HG03025 (cell line): ENCODE measurements around the gene MTHFD1L.

Experiments used
- ATAC-seq: cut with Tn5 transposase; IDR thresholded peaks from one replicate; pipeline ENCODE4 v1.9.1; 2021; ENCODE audit warnings: mild to moderate bottlenecking, moderate library complexity; ENCODE audit not compliant: unreplicated experiment, low FRiP score

MTHFD1L gene

GRCh38 chr6:151009576-151009975, 144.1 kb downstream of the MTHFD1L start:
- no peak for ATAC-seq

- no peak for ATAC-seq
Measured at GRCh38 chr6:151010071-151010470, 144.6 kb downstream of the MTHFD1L start.

- no peak for ATAC-seq
Measured at GRCh38 chr6:151012321-151013294, 147.1 kb downstream of the MTHFD1L start.

DNA sequence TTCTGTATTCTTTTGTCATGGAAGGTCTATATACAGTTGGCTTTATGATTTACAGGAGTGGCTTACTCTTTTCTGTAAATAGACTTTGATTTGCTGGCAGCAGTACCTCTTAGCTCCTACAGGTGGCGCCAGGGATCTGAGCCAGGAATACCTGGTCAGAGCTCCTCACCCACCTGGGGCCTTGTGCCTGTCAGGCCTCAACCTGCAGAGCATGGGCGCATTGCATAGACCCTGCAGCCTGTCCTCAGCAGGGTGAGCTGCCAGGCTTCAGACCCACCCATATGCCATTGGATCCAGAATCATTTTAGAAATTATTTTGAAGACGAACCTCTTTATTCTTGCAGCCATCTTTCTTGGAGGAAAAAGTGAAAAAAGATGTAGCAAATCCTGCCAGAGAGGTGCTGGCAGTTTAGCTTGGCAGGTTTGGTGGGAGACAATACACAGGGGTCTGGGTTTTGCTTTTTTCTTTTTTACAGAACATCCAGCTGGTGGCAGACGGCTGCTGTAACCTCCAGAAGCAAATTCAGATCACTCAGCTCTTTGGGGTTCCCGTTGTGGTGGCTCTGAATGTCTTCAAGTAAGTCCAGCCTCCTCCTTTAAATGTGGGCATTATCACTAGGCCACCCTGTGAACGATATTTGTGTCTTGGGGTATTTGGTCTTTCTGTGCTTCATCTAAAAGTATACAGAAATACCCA, 149.1 kb downstream of the MTHFD1L start:
- no peak for ATAC-seq

DNA sequence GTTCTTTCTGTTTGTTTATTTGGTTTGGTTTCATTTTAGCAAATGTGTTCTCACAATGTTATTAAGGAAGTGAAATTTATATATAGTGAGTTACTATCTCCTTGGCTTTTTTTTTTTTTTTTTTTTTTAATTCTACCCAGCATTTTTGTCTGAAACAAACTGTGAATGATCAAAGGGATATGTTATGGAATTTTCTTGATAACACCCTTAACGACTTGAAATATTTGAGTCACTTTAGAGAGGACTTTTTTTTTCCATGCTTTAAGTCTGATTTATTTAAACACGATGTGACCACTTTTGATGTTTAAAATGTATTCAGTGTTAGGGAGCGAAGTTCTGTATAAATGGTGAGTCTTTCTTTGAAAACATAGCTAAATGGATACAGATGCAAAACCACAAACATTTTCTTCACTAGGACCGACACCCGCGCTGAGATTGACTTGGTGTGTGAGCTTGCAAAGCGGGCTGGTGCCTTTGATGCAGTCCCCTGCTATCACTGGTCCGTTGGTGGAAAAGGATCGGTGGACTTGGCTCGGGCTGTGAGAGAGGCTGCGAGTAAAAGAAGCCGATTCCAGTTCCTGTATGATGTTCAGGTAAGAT, 149.7 kb downstream of the MTHFD1L start:
- ATAC-seq, result no peak

- no peak for ATAC-seq
Measured at GRCh38 chr6:151016107-151016506, 150.6 kb downstream of the MTHFD1L start.

DNA sequence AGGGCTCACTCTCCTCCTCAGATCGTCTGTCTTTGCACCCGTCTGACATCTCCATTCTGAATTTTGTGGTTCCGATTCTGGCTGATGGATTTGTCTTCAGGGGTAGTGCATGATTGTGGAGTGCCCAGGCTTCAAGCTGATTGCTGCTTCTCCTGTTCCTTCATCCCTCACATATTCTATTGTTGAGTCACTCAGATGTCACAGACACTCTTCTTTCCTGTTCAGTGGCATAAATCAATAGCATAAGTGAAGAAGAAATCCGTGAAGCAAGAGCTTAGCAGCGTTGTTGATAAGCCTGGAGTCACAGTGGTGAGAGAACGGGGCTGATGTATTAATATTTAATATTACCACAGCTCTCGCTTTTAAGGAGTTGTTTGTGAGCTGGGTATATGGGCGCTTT, 152.5 kb downstream of the MTHFD1L start:
- no peak for ATAC-seq

GRCh38 chr6:151018911-151019782, 153.6 kb downstream of the MTHFD1L start:
- no peak for ATAC-seq

GRCh38 chr6:151021896-151022295, 156.4 kb downstream of the MTHFD1L start:
- ATAC-seq, result no peak

DNA sequence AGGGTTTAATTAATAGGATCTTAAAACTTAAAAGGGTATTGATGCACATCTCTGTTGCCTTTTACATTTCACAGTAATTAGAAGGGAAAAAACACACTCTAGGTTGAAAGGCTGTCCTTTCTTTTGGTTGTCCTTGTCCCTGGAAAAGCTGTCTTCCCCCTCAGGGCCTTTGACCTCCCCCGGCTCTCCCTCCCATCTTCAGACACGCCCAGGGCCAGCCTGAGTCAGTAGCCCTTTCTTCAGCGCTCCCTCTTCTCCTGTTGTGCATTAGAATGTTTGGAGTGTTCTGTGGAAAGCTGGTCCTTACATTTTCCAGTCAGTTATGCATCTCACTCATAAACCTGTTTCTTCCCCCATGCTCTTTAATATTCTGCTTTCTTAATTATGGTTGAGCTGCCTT, 157.0 kb downstream of the MTHFD1L start:
- no peak for ATAC-seq

- ATAC-seq, result no peak
Measured at GRCh38 chr6:151023342-151023741, 157.8 kb downstream of the MTHFD1L start.

DNA sequence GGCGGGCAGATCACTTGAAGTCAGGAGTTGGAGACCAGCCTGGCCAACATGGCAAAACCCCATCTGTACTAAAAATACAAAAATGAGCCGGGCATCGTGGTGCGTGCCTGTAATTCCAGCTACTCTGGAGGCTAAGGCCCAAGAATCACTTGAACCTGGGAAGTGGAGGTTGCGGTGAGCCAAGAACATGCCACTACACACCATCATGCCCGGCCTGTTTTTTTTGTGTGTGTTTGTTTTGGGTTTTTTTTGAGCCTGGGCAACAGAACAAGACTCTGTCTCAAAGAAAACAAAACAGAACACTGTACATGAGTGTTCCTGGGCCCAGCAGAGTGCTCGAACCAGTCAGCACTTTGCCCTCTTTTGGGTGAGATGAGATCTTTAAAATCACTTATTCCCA, 159.1 kb downstream of the MTHFD1L start:
- no peak for ATAC-seq

- no peak for ATAC-seq
Measured at GRCh38 chr6:151025076-151025475, 159.6 kb downstream of the MTHFD1L start.

- no peak for ATAC-seq
Measured at GRCh38 chr6:151026041-151026663, 160.7 kb downstream of the MTHFD1L start.

DNA sequence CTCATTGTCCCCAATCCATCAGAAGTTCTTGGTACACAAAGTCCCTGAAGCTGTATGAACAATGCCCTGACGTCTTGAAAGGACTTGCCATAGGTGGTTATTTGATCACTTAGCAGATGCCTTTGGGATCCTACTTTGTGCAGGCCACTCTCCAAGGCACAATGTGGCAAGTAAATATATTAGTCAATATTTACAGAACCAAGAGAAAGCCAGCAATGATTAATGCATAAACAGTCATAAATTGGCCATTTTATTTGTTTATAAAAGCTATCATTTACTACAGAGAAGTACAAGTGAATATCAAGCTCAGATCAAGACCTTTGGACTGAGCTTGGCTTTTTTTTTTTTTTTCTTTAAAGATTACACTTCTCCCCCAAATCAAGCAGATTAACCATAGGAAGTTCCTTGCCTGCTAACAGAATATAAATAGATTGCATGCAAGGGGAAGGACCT, 161.8 kb downstream of the MTHFD1L start:
- no peak for ATAC-seq

DNA sequence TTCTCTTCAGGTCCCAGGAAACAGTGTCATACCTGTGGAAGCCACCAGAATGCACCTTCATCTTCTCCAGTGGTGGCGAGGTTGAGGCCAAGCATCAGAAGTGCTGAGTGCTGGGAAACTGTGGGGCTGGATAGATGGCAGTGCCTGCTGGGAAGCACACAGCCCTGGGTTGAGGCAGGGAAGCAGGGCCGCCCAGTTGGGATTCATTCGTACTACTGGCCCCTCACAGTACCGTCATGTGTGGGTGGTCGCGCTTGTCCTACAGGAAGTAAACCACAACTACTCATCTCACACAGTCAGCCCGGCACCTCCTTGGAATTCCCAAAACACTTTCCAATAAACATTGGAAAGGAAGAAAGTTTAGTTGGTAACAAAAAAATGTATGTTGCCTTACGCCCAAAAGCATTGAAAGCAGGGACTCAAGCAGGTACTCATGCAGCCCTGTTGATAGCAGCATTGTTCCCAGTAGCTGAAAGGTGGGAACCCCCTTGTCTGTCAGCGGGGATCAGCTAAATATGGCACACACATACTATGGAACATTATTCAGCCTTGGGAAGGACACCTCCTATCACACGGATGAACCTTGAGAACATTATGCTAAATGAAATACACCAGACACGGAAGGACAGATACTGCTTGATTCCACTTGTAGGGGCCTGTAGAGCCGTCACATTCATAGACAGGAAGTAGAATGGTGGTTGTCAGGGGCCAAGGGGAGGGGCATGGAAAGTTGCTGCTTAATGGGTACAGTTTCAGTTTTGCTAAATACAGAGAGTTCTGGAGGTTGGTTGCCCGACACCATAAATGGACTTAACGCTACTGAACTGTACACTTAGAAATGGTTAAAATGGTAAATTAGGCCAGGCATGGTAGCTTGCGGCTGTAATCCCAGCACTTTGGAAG, 162.7 kb downstream of the MTHFD1L start:
- ATAC-seq, result no peak

GRCh38 chr6:151029970-151030369, 164.5 kb downstream of the MTHFD1L start:
- no peak for ATAC-seq

DNA sequence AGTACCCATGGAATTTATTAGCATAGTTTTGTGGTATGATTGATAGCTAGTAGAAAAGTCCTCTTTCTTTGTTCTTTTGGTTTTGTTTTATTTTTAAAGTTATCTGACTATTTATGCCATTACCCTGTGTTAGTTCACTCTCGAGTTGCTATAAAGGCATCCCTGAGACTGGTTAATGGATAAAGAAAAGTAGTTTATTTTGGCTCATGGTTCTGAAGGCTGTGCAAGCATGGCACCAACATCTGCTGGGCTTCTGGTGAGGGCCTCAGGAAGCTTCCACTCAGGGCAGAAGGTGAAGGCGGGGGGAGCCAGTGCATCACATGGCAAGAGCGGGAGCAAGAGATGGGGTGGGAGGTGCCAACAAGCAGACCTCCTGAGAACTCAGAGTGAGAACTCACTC, 166.5 kb downstream of the MTHFD1L start:
- ATAC-seq, result no peak
